GM19452 (cell line): Measurements from ENCODE around the gene PAQR4.

ENCODE experiments used
- ATAC-seq: cut with Tn5 transposase; IDR thresholded peaks from one replicate; pipeline ENCODE4 v1.9.1; 2021; ENCODE audit not compliant: unreplicated experiment

Gene PAQR4

DNA sequence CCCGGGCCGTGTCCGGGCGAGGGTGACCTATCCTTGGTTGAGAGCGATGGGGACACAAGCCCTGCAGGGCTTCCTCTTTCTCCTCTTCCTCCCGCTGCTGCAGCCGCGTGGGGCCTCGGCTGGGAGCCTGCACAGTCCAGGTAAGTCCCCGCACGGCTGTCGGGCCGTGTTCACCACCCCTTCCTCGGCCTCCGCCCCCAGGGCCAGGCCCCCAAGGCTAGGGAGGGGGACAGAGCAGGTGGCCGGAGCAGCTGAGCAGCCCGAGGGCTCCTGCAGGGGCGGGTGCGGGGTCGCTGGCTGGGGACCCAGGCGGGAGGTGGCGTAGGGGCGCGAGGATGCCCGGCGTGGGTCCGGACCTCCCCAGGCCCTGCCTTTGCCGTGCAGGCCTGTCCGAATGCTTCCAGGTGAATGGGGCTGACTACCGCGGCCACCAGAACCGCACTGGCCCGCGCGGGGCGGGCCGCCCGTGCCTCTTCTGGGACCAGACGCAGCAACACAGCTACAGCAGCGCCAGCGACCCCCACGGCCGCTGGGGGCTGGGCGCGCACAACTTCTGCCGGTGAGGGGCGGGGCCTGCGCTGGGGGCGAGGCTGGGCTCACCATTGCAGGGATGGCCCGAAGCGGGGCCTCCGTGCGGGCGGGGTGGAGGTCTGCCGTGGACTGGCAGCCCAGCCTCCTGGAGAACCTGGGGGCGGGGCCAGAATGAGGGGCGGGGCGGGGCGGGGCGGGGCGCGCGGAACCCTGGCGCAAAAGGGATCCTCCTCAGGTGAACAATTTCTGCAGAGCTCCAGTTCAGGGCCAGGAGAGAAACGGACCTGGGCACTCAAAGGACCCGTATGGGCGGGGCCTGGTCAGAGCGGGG is 4.4 kb upstream of the PAQR4 start:
- ATAC-seq, result no peak

DNA sequence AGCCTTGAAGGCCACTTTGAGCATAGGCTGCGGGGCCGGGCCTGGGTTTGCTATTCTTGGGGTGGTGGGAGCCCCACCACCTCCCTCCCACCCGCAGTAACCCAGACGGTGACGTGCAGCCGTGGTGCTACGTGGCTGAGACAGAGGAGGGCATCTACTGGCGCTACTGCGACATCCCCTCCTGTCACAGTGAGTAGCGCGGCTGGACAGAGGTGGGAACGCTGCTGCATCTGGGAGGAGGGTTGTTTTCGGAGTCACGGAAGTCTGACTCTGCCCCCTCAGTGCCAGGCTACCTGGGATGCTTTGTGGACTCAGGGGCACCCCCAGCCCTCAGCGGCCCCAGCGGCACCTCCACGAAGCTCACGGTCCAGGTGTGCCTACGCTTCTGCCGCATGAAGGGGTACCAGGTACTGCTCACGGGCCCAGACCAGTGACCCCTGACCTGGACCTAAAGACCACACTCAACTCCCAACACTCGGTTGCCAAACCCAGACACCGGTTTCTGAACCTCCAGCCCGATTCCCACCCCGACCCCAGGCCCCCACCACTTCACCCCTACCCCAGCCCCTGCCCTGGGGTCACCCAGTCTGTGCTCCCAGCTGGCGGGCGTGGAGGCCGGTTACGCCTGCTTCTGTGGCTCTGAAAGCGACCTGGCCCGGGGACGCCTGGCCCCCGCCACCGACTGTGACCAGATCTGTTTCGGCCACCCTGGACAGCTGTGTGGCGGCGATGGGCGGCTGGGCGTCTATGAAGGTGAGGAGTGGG is 2.9 kb upstream of the PAQR4 start:
- ATAC-seq, result no peak

- ATAC-seq, result no peak
Observed at GRCh38 chr16:2966808-2967191, 2.3 kb upstream of the PAQR4 start.

DNA sequence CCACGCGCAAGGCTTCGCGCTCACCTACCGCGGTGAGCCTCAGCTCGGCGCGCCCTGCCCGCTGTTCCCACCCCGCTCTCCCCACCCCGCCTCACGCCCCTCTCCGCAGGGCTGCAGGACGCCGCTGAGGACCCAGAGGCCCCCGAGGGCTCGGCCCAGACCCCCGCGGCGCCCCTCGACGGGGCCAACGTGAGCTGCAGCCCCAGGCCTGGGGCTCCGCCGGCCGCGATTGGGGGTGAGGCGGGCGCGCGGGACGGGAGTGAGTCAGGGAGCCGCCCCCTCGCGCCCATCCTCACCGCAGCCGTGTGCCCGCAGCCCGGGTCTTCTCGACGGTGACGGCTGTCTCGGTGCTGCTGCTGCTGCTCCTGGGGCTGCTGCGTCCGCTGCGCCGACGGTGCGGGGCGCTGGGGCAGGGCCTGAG is 1.9 kb upstream of the PAQR4 start:
- ATAC-seq, result no peak

DNA sequence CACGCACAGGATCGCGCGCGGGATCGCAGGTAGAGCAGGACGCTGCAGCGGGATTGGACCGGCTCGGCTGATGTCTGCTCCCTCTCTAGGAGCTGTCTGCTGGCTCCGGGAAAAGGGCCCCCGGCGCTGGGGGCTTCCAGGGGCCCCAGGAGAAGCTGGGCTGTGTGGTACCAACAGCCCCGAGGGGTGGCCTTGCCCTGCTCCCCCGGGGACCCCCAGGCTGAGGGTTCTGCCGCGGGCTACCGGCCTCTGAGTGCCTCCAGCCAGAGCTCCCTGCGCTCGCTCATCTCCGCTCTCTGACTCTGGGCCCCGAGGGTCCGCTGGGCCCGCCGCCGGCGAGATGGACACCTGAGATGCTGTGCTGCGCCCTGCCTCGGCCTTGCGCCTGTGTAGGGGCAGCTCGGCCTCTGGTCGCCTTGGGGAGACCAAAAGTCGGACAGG is 1.4 kb upstream of the PAQR4 start:
- no peak for ATAC-seq

DNA sequence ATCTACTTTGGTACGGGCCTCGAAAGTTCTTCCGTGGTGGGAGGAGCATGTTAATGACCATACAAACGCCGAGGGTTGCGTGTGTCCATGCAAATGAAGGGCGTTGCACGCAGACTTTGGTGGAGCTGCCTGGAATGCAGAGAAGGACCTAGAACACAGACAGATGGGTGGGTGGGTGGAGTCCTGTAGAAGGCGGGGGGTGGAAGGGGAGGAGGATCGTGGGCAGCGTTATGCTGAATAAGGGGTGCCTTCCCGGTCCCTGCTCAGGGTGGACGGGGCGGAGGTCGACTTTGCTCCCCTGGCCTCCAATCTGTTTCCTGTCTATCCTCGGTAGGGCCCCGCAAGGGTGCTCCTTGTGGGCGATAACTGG is 795 bp upstream of the PAQR4 start:
- ATAC-seq, result no peak

GRCh38 chr16:2969545-2970521 is 685 bp downstream of the PAQR4 start:
- ATAC-seq, result peak; percentile 35

GRCh38 chr16:2970563-2970962 is 1.4 kb downstream of the PAQR4 start:
- no peak for ATAC-seq

GRCh38 chr16:2971134-2971984 is 2.2 kb downstream of the PAQR4 start:
- no peak for ATAC-seq

DNA sequence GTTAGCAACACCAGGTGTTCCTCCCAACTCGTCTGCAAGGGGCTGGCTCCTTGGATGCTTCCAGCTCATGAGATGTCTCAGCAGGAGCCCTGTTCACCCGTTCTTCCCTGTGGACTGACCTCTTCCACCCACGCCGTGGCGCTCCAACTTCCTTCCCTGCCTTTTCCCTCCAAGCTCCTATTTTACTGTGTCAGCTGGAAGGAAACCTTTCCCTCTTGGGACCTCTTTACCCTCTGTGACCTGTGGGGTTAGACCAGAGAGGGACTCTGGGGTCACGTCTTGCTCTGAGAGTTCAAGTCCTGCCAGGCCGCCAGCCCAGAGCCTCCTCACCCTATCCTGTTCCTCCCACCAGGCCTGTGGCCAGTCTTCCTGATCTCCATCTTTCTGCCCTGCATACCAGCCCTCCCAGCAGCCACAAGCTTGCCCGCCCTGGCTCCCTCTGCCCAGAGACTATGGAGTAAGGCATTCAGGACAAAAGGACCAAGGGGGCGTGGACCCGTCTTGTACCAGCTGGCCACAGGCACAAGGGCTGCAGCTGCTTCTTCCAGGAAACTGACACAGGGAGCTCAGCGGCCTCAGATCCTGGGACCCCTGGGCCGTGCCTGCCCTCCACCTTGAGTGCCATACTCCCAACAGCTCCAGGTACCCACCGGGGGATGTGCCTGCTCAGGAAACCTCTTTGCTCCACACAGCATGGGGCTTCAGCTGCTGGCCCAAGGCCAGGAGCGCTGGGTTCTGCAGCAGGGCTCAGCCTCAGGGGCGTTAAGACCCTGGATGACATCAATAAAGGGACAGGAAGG is 3.0 kb downstream of the PAQR4 start:
- no peak for ATAC-seq

DNA sequence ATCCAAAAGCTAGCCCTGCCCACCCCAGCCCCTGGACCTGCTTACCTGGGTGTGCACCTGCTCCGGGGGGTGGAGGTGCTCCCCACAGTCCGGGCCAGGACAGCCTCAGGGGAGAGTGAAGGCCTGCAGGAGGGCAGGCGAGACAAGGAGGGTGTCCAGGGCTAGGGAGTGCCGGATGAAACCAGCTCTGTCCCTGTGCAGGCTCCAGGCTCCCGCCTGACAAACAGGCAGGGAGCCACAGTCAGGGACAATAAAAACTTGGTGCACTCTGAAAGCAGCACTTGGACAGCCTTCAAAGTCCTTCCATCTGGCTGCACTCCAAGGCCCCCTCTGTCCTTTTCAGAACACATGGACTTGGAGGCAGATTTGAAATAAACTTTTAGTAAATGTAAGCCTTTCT is 3.9 kb downstream of the PAQR4 start:
- ATAC-seq, result no peak

DNA sequence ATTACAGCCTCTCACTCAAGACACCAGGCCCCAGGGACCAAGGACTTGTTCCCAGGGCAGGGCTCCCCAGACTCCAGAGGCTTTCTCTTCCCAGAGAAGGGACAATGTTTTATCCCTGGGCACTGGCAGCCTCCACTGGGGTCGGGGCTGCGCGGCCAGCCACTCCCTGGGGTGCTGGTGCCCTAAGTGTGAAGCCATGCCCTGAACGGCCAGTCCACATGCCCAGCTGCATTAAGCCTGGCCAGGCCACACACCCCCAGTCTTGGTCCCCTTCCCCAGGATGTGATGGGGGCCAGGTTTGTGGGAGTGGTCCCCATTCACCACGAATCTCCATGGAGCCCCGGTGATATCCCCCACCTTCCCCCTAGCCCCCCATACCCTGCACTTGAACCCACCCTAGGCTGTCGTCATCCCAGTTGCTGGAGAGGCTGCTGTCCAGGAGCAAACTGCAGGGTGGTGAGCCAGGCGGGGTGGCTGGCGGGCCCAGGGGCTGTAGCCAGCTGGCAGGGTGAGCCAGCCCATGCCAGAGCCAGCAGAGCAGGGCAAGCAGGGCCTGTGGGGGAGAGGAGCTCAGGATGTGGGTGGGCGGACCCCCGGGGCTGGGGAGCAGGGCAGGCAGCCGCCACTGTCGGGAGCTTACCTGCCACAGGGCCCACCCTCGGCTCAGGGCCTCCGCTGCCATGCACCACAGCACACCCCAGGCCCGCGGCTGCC is 4.6 kb downstream of the PAQR4 start:
- no peak for ATAC-seq

- no peak for ATAC-seq
Observed at GRCh38 chr16:2974319-2975056, 5.3 kb downstream of the PAQR4 start.

GRCh38 chr16:2975161-2975795 is 6.1 kb downstream of the PAQR4 start:
- ATAC-seq, result no peak

GRCh38 chr16:2976201-2976600 is 7.1 kb downstream of the PAQR4 start:
- ATAC-seq, result no peak

DNA sequence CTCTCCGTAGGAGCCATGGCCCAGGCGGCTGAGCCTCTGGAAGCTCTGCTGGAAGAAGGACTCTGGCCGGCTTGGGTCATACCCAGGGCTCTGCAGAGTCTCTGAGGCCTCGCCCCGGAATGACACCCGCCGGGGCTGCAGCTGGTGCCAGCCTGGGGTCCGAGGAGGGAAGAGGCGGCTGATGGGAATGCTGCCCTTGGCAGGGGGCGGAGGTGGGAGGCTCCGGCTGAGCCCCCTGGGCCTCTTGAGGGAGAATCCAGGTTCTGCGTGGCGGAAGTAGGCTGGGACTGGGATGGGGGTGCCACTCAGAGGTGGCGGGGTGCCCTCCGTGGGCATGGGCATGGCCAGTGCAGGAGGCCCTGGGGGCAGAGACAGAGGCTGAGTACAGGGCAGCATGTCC is 7.5 kb downstream of the PAQR4 start:
- ATAC-seq, result no peak

- ATAC-seq, result no peak
Observed at GRCh38 chr16:2977440-2977839, 8.3 kb downstream of the PAQR4 start.
